HepG2 (cell line): ENCODE results near the gene SHANK2. TPM values are rescaled to one million over a fixed set of nuclear protein-coding genes. Genes with fewer than 3 reads are reported as not detected.
A peak's percentile ranks its signal among the peaks of the same experiment; 100 is the strongest.

Source experiments
- BRD4 ChIP-seq: sonication (generic); formaldehyde crosslinking; IDR thresholded peaks from 2 replicates; pipeline ENCODE4 v1.4.0; 2020; ENCODE audit warnings: missing genetic modification reagents
- CAMTA2 ChIP-seq: sonication (generic); formaldehyde crosslinking; IDR thresholded peaks from 2 replicates; pipeline ENCODE4 v1.4.0; 2020; ENCODE audit warnings: mild to moderate bottlenecking, missing genetic modification reagents, borderline replicate concordance
- CENPBD1 ChIP-seq: sonication (generic); formaldehyde crosslinking; IDR thresholded peaks from 2 replicates; pipeline ENCODE4 v1.8.0; 2022; ENCODE audit warnings: missing genetic modification reagents, low read depth, mild to moderate bottlenecking, borderline replicate concordance
- CENPX ChIP-seq: sonication (generic); formaldehyde crosslinking; IDR thresholded peaks from 2 replicates; pipeline ENCODE4 v1.9.0; 2021; ENCODE audit warnings: mild to moderate bottlenecking, missing genetic modification reagents, moderate library complexity
- FOXJ3 ChIP-seq: sonication (generic); formaldehyde crosslinking; IDR thresholded peaks from 2 replicates; pipeline ENCODE4 v1.4.0; 2020; ENCODE audit warnings: missing genetic modification reagents, mild to moderate bottlenecking, borderline replicate concordance
- FOXO1 ChIP-seq: sonication (generic); formaldehyde crosslinking; IDR thresholded peaks from 2 replicates; pipeline ENCODE4 v1.4.0; 2020; ENCODE audit warnings: missing genetic modification reagents
- HES4 ChIP-seq: sonication (generic); formaldehyde crosslinking; IDR thresholded peaks from 2 replicates; pipeline ENCODE4 v1.9.0; 2021; ENCODE audit warnings: mild to moderate bottlenecking, missing genetic modification reagents, borderline replicate concordance
- HNRNPL ChIP-seq: fragments of 200-400 bp; formaldehyde crosslinking; IDR thresholded peaks from 2 replicates; pipeline ENCODE4 v1.6.1; 2017; ENCODE audit warnings: mild to moderate bottlenecking, low read depth, low read length
- KDM5A ChIP-seq: fragments of 200-600 bp; sonication (generic); IDR thresholded peaks from 2 replicates; pipeline ENCODE4 v1.7.0; 2018; ENCODE audit warnings: antibody characterized with exemption, mild to moderate bottlenecking, low read length, borderline replicate concordance
- KDM5B ChIP-seq: sonication (generic); formaldehyde crosslinking; IDR thresholded peaks from 2 replicates; pipeline ENCODE4 v1.4.0; 2020; ENCODE audit warnings: missing genetic modification reagents, mild to moderate bottlenecking, borderline replicate concordance
- KMT2A ChIP-seq: sonication (generic); formaldehyde crosslinking; IDR thresholded peaks from 2 replicates; pipeline ENCODE4 v1.4.0; 2020; ENCODE audit warnings: missing genetic modification reagents
- MEIS2 ChIP-seq: sonication (generic); formaldehyde crosslinking; IDR thresholded peaks from 2 replicates; pipeline ENCODE4 v1.9.0; 2021; ENCODE audit warnings: mild to moderate bottlenecking, missing genetic modification reagents
- NFE2 ChIP-seq: sonication (generic); formaldehyde crosslinking; IDR thresholded peaks from 2 replicates; pipeline ENCODE4 v1.4.0; 2020; ENCODE audit warnings: missing genetic modification reagents
- NFKBIZ ChIP-seq: IDR thresholded peaks from 2 replicates; pipeline ENCODE4 v1.6.1; 2018; ENCODE audit warnings: missing genetic modification reagents, missing compliant biosample characterization
- NR2F1 ChIP-seq, 2 experiments: fragments of 450-650 bp in 1 of 2; formaldehyde crosslinking in 1 of 2; IDR thresholded peaks; 2 replicates each; pipeline versions ENCODE4 v1.5.0 to v1.6.1; 2016 to 2020; ENCODE audit warnings: mild to moderate bottlenecking in 1 of 2, missing compliant biosample characterization in 1 of 2, missing genetic modification reagents in 1 of 2, moderate library complexity in 1 of 2
- PAF1 ChIP-seq: IDR thresholded peaks from 2 replicates; pipeline ENCODE4 v1.6.1; 2016; ENCODE audit warnings: missing genetic modification reagents, missing compliant biosample characterization
- PAWR ChIP-seq: sonication (generic); formaldehyde crosslinking; IDR thresholded peaks from 2 replicates; pipeline ENCODE4 v1.4.0; 2020; ENCODE audit warnings: missing genetic modification reagents, mild to moderate bottlenecking, borderline replicate concordance
- PLRG1 ChIP-seq: fragments of 450-650 bp; conservative IDR thresholded peaks from 2 replicates; pipeline ENCODE4 v1.6.1; 2016
- RFXANK ChIP-seq: IDR thresholded peaks from 2 replicates; pipeline ENCODE4 v1.6.1; 2016
- SNAI1 ChIP-seq: sonication (generic); formaldehyde crosslinking; IDR thresholded peaks from 2 replicates; pipeline ENCODE4 v1.5.0; 2020; ENCODE audit warnings: mild to moderate bottlenecking, missing genetic modification reagents, borderline replicate concordance
- TRIM24 ChIP-seq: sonication (generic); formaldehyde crosslinking; IDR thresholded peaks from 2 replicates; pipeline ENCODE4 v1.8.0; 2022; ENCODE audit warnings: mild to moderate bottlenecking, missing genetic modification reagents
- ZBTB7B ChIP-seq: sonication (generic); formaldehyde crosslinking; IDR thresholded peaks from 2 replicates; pipeline ENCODE4 v1.4.0; 2020; ENCODE audit warnings: missing genetic modification reagents
- ZNF530 ChIP-seq: sonication (generic); formaldehyde crosslinking; IDR thresholded peaks from 2 replicates; pipeline ENCODE4 v1.5.0; 2020; ENCODE audit warnings: low read depth, mild to moderate bottlenecking, missing genetic modification reagents
- ZNF615 ChIP-seq: sonication (generic); formaldehyde crosslinking; IDR thresholded peaks from 2 replicates; pipeline ENCODE4 v1.5.0; 2020; ENCODE audit warnings: mild to moderate bottlenecking, missing genetic modification reagents, borderline replicate concordance
- ZNF709 ChIP-seq: sonication (generic); formaldehyde crosslinking; IDR thresholded peaks from 2 replicates; pipeline ENCODE4 v1.5.0; 2020; ENCODE audit warnings: mild to moderate bottlenecking, missing genetic modification reagents
- ZNF792 ChIP-seq: IDR thresholded peaks from 2 replicates; pipeline ENCODE4 v1.6.1; 2016
- ZNF879 ChIP-seq: sonication (generic); formaldehyde crosslinking; IDR thresholded peaks from 2 replicates; pipeline ENCODE4 v1.8.1; 2023; ENCODE audit warnings: missing genetic modification reagents
- polyA plus RNA-seq, 8 experiments: library from polyadenylated mRNA; depleted of rRNA in 3 of 8; stranded (reverse) in 7 of 8; unstranded in 1 of 8; fragments of >200 nt; fragmentation: Illumina TruSeq in 4 of 8; extraction: Trizol in 4 of 8; gene quantifications; 2 replicates each; pipeline versions ENCODE4 v1.2.1 to v1.2.3, GENCODE V29; 2011 to 2016; ENCODE audit warnings: low read depth in 4 of 8, missing spikeins in 1 of 8, mixed read lengths in 1 of 8; ENCODE audit not compliant: insufficient read depth in 1 of 8
- total RNA-seq, 5 experiments: library from RNA; depleted of rRNA; stranded (reverse); fragments of >200 nt; fragmentation: Illumina TruSeq; extraction: Trizol; gene quantifications; 2 replicates each; pipeline ENCODE4 v1.2.3, GENCODE V29; 2016; ENCODE audit warnings: low read depth in 1 of 5
- TF ChIP-seq, protein P1 (sequence below): IDR thresholded peaks from 2 replicates; pipeline ENCODE4 v1.6.1; 2016
- TF ChIP-seq, protein P2 (sequence below): sonication (generic); formaldehyde crosslinking; IDR thresholded peaks from 2 replicates; pipeline ENCODE4 v1.5.0; 2020; ENCODE audit warnings: missing genetic modification reagents, mild to moderate bottlenecking, borderline replicate concordance

The SHANK2 gene
- total and polyA plus RNA-seq, 2 of the 13 experiments (the other 11 are each of a cell fraction or from before 2014, with no cell fraction given), result 10.2 to 13.0 TPM

DNA sequence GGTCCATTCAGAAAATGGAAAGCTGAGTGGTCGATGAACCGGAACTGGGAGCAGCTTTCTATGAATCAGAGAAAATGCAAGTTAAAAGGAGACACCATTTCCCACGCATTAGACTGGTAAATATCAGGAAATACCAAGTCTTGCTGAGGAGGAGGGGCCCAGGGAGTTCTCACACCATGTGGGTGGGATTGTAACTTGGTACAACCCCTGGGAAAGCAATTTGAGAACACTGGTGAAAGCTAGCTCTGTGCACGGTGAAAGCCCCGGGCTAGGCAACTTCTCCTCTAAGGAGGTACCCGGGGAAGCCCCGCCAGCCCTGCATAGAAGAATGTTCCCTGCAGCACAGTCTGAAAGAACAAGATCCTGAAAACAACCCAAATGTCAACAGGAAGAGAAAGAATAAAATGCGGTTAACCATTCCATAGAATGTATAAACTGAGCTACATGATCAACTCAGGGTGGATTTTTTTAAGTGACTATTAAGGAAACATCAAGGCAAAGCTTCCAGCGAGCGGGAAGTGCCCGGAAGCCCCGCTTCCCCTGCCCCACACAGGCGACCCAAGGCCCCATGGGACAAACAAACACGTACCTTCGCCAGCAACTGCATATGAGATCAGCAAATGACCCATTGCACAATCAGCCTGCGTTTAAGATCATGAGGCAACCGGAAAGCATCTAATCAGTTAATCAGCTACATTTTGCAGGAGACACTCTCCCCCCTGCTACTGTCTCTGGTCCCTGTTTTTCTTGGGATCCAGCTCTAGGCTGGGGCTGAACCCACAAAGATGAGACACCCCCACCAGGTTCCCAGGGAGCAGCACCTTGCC is 11.3 kb downstream of the SHANK2 start (continued):
- TF ChIP-seq, protein P1, sequence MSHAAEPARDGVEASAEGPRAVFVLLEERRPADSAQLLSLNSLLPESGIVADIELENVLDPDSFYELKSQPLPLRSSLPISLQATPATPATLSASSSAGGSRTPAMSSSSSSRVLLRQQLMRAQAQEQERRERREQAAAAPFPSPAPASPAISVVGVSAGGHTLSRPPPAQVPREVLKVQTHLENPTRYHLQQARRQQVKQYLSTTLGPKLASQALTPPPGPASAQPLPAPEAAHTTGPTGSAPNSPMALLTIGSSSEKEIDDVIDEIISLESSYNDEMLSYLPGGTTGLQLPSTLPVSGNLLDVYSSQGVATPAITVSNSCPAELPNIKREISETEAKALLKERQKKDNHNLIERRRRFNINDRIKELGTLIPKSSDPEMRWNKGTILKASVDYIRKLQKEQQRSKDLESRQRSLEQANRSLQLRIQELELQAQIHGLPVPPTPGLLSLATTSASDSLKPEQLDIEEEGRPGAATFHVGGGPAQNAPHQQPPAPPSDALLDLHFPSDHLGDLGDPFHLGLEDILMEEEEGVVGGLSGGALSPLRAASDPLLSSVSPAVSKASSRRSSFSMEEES (CRISPR knock-in tag), result peak; percentile 95
- TF ChIP-seq HNRNPL (no peak), SNAI1 (no peak), KDM5A (no peak), ZBTB7B (CRISPR knock-in tag) (peak; percentile 87; the same call in 1 of the 2 replicates), ZNF530 (CRISPR knock-in tag) (no peak), ZNF879 (CRISPR knock-in tag) (no peak), NFE2 (CRISPR knock-in tag) (no peak), FOXO1 (CRISPR knock-in tag) (peak; percentile 90), NR2F1 (CRISPR knock-in tag; IDR thresholded peaks at IDR 0.05) (peak in 1 of 2 experiments; percentile 59; a peak in 1 of 4 replicates), TRIM24 (CRISPR knock-in tag) (peak; percentile 81; the same call in 1 of the 2 replicates), ZNF615 (CRISPR knock-in tag) (no peak), CENPBD1 (CRISPR knock-in tag) (no peak), ZNF792 (peak; percentile 93), ZNF709 (CRISPR knock-in tag) (no peak), KDM5B (CRISPR knock-in tag) (peak; percentile 62; the same call in 1 of the 2 replicates), CENPX (no peak), RFXANK (CRISPR knock-in tag) (no peak), KMT2A (CRISPR knock-in tag) (peak; percentile 90), PLRG1 (no peak), MEIS2 (peak; percentile 84), FOXJ3 (CRISPR knock-in tag) (peak; percentile 88; the same call in 1 of the 2 replicates), CAMTA2 (CRISPR knock-in tag) (no peak), PAF1 (no peak; the same call in 1 of the 2 replicates), BRD4 (CRISPR knock-in tag) (0 out of 2 replicates have a peak, but pooled peaks have one; percentile 41), NFKBIZ (CRISPR knock-in tag) (0 out of 2 replicates have a peak, but pooled peaks have one; percentile 58), PAWR (CRISPR knock-in tag) (no peak), HES4 (CRISPR knock-in tag) (no peak)
- TF ChIP-seq, protein P2, sequence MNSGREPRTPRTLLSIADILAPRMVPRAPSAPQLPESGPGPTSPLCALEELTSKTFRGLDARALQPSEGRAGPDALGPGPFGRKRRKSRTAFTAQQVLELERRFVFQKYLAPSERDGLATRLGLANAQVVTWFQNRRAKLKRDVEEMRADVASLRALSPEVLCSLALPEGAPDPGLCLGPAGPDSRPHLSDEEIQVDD (CRISPR knock-in tag), result no peak
